Astrocyte of the spinal cord (primary cell): ENCODE data around the gene ULK4.

Source experiments
- DNase-seq: peaks from one replicate; pipeline ENCODE4 v3.0.0; 2011; ENCODE audit warnings: low read depth, low spot score
- H3K4me3 ChIP-seq: 2 replicates; pipeline ENCODE4 v1.5.1; 2011; ENCODE audit warnings: low read depth, mild to moderate bottlenecking, low read length, moderate library complexity
- in situ Hi-C: cut with HindIII; loops from 2 replicates; pipeline ENCODE4 v1.10.0; 2017; ENCODE audit warnings: low sequenced_read_pairs
- TF ChIP-seq, protein P1 (sequence below): IDR thresholded peaks from 2 replicates; pipeline ENCODE4 v1.5.1; 2012; ENCODE audit warnings: low read depth, mild to moderate bottlenecking, low read length, inconsistent platforms

The ULK4 gene

DNA sequence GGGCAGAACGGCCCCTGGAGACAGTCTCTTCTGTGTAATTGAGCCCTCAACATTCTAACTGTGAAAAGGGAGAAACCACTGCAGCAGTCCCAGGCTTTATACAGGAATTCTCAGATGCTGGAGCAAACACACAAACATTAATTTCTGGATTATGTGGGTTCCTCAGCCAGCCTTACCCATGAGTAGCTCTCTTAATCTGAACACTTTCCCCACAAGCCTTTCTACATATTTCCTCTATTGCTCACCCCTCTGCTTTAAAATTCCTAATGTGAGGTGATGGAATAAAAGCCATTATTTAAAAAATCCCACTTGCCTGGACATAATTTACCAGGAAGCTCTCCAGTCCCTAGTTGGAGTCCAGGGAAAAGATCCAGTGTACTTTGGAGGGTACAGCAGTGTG is 623.6 kb downstream of the ULK4 start:
- no peak overlapping the region for H3K4me3 ChIP-seq
- in situ Hi-C loops: no loop called here
- peak; percentile 49 for DNase-seq
- TF ChIP-seq, protein P1, sequence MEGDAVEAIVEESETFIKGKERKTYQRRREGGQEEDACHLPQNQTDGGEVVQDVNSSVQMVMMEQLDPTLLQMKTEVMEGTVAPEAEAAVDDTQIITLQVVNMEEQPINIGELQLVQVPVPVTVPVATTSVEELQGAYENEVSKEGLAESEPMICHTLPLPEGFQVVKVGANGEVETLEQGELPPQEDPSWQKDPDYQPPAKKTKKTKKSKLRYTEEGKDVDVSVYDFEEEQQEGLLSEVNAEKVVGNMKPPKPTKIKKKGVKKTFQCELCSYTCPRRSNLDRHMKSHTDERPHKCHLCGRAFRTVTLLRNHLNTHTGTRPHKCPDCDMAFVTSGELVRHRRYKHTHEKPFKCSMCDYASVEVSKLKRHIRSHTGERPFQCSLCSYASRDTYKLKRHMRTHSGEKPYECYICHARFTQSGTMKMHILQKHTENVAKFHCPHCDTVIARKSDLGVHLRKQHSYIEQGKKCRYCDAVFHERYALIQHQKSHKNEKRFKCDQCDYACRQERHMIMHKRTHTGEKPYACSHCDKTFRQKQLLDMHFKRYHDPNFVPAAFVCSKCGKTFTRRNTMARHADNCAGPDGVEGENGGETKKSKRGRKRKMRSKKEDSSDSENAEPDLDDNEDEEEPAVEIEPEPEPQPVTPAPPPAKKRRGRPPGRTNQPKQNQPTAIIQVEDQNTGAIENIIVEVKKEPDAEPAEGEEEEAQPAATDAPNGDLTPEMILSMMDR: no peak

DNA sequence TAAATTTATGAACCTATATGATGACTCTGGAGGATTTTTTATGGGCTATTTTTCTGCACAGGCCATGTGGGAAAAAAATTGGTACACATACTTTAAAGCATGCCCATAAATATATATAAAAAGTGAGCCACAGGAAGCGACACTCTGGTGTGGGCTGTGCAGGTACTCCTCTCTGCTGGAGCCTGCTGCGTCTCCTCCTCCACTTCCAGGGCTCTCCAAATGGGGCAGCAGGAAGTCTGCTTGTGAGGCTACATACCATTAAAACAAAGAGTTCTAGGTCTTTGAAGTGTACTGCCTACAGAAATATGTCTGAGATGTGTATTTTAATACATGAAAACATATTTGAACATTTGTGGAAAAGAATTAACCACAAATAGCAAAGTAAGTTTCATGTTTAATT is 627.5 kb downstream of the ULK4 start:
- in situ Hi-C loops: no loop called here
- no peak overlapping the region for H3K4me3 ChIP-seq
- TF ChIP-seq, protein P1: no peak
- DNase-seq: no peak

DNA sequence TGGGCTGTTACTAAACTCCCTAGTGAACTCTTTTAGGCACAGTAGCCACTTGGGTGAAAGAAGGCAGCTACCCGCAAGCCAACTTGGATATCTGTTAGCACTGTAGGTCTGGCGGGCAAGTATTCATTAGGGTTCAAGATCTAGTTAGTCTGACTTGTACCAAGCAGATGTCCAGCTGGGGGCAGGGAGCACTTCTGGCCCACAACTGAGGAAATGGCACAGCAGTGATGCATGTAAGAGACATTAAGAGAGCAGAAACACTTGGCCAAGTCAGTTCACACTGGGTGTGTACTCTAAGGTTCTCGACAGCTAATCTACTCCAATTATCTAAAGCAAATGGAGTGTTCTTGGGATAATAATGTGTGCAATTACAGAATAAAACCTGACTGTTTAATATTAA is 630.9 kb downstream of the ULK4 start:
- TF ChIP-seq, protein P1: no peak
- no peak overlapping the region for H3K4me3 ChIP-seq
- no peak for DNase-seq
- in situ Hi-C loops: no loop called here

DNA sequence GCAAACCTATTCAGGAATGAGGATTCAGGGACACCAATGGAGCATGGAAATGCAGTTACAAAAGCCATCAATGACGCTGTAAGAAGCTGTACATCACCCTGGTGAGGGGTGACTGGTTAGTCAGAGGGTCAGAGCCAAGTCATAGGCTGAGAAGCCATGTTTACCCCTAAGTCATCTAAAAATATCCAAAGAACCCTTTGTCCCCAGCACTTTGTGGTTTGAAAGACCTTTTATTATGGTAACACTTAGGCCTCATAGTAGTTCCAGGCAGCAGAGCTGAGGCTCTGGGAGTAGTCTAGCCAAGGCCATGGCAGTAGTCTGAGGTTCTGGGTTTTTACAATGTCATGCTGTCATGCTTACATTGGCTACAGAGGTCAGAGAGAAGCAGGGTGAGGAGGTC is 631.4 kb downstream of the ULK4 start:
- no peak overlapping the region for H3K4me3 ChIP-seq
- peak; percentile 82 for DNase-seq
- in situ Hi-C loops: no loop called here
- TF ChIP-seq, protein P1: no peak

DNA sequence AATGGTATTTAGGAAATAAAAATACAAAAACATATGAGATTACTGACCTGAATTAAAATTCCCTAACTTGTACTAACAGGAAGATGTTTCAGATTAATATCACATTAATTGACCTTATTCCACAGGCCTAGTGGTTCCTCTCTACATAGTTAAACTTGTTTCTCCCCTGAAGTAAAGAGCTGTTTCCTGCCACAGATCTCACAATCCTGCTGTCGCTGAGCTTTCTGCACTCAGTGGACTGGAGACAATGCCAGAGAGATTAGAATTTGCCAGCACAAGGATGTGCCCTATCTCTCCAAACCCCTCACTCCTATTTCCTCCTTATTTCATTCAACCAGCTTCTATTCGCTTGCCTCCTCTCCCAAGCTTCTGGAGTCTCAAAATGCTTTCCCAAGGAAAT is 632.0 kb downstream of the ULK4 start:
- DNase-seq: no peak
- in situ Hi-C loops: no loop called here
- H3K4me3 ChIP-seq: no peak overlapping the region
- TF ChIP-seq, protein P1: no peak

DNA sequence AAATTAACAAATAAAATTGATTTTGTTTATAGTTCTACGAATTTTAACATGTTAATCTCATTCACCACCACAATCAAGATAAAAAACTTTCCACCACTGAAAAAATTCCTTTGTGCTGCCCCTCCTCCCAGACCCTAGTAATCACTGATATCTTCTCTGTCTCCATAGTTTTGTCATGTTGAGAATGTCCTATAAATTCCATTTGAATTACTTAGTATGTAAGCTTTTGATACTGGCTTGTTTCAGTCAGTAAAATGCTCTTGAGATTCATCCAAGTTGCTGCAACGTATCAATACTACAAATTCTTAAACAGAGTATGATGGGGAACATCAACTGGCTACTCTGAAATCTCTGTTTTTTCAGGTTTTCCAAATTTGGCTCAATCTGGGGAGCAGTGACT is 633.0 kb downstream of the ULK4 start:
- TF ChIP-seq, protein P1: no peak
- in situ Hi-C loops: no loop called here
- no peak overlapping the region for H3K4me3 ChIP-seq
- peak; percentile 45 for DNase-seq

DNA sequence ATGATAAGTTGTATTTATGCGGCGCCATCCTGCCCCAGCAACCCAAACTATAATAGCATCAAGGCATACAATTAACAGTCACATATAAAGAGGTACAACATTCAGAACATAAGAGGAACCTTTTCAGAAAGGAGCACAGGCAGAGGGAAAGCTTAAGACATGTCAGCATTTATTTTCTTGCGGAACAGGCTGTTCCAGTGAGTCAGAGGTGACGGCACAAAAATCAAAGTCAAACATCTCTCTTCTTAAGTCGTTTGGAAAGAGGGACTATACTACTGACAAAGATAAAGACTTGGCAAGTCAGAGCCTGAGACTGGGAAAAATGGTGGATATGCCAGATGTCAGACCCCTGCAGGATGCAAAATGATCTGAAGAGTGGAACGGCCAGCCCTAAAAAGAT is 634.2 kb downstream of the ULK4 start:
- in situ Hi-C loops: no loop called here
- DNase-seq: peak; percentile 75
- TF ChIP-seq, protein P1: no peak
- no peak overlapping the region for H3K4me3 ChIP-seq
